SHP77 (cell line): ENCODE results near the gene RGS7.
"Not testable (repeated sequence)": the region's sequence is repeated elsewhere in the genome, so short reads cannot be mapped to it uniquely, and the experiment has no call there.

ENCODE experiments used
- DNase-seq, 2 experiments: peaks; one replicate each; lab custom pipeline; 2025; lab: John Stamatoyannopoulos, UW

Gene RGS7

GRCh38 chr1:241208910-241209379 is 148.1 kb downstream of the RGS7 start:
- DNase-seq: peak in 1 of 2 experiments; percentile 8

- no peak for DNase-seq
Observed at GRCh38 chr1:241203817-241204216, 153.2 kb downstream of the RGS7 start.

GRCh38 chr1:241202401-241202800 is 154.6 kb downstream of the RGS7 start:
- DNase-seq: no peak

- no peak for DNase-seq
Observed at GRCh38 chr1:241186716-241187115, 170.3 kb downstream of the RGS7 start.

GRCh38 chr1:241181971-241182370 is 175.0 kb downstream of the RGS7 start:
- DNase-seq: no peak

- no peak for DNase-seq
Observed at GRCh38 chr1:241181471-241181870, 175.5 kb downstream of the RGS7 start.

- DNase-seq: no peak
Observed at GRCh38 chr1:241180569-241180968, 176.4 kb downstream of the RGS7 start.

GRCh38 chr1:241177660-241178059 is 179.3 kb downstream of the RGS7 start:
- no peak for DNase-seq

- DNase-seq: no peak
Observed at GRCh38 chr1:241172486-241172885, 184.5 kb downstream of the RGS7 start.

GRCh38 chr1:241171991-241172390 is 185.0 kb downstream of the RGS7 start:
- DNase-seq: no peak

GRCh38 chr1:241167121-241167630 is 189.8 kb downstream of the RGS7 start:
- peak; percentile 75 to 77 for DNase-seq

- no peak for DNase-seq
Observed at GRCh38 chr1:241166625-241167024, 190.4 kb downstream of the RGS7 start.

GRCh38 chr1:241165256-241165655 is 191.7 kb downstream of the RGS7 start:
- DNase-seq: not testable (repeated sequence)

GRCh38 chr1:241163363-241163762 is 193.6 kb downstream of the RGS7 start:
- no peak for DNase-seq

- DNase-seq: no peak
Observed at GRCh38 chr1:241161188-241161689, 195.8 kb downstream of the RGS7 start.

GRCh38 chr1:241157435-241157834 is 199.6 kb downstream of the RGS7 start:
- DNase-seq: peak in 1 of 2 experiments; percentile 19

- DNase-seq: peak; percentile 46 to 76
Observed at GRCh38 chr1:241156231-241156965, 200.6 kb downstream of the RGS7 start.

GRCh38 chr1:241145881-241146280 is 211.1 kb downstream of the RGS7 start:
- no peak for DNase-seq

- DNase-seq: no peak
Observed at GRCh38 chr1:241143765-241144442, 213.1 kb downstream of the RGS7 start.

- no peak for DNase-seq
Observed at GRCh38 chr1:241142493-241142892, 214.5 kb downstream of the RGS7 start.

GRCh38 chr1:241141646-241142045 is 215.4 kb downstream of the RGS7 start:
- DNase-seq: not testable (repeated sequence)

- DNase-seq: no peak
Observed at GRCh38 chr1:241140670-241141069, 216.3 kb downstream of the RGS7 start.

- no peak for DNase-seq
Observed at GRCh38 chr1:241139047-241139446, 218.0 kb downstream of the RGS7 start.
